Vagina (tissue), 2 donors: Measurements from ENCODE around the gene ZNF280B. TPM values are rescaled to one million over a fixed set of nuclear protein-coding genes. Genes with fewer than 3 reads are reported as not detected.

ENCODE experiments used
- DNase-seq, 2 donors: peaks; one replicate each; pipeline ENCODE4 v3.0.0-alpha.2; 2017; ENCODE audit errors: extremely low spot score in 2 of 2
- H3K27ac ChIP-seq: fragments of 200-600 bp; sonication (generic); one replicate; pipeline ENCODE4 v1.5.1; 2019
- H3K27me3 ChIP-seq: fragments of 200-600 bp; sonication (generic); one replicate; pipeline ENCODE4 v1.5.1; 2019
- H3K36me3 ChIP-seq, 2 donors: fragments of 200-600 bp; sonication (generic); one replicate each; pipeline ENCODE4 v1.5.1; 2017 to 2019
- H3K4me1 ChIP-seq: fragments of 200-600 bp; sonication (generic); one replicate; pipeline ENCODE4 v1.5.1; 2019
- H3K4me3 ChIP-seq, 2 donors: fragments of 200-600 bp; sonication (generic); 1 replicate in 1 of 2; 2 replicates in 1 of 2; pipeline ENCODE4 v1.5.1; 2016 to 2019
- H3K9me3 ChIP-seq: fragments of 200-600 bp; sonication (generic); one replicate; pipeline ENCODE4 v1.5.1; 2019
- POLR2A ChIP-seq, 2 donors: fragments of 450-650 bp; IDR thresholded peaks; one replicate each; pipeline ENCODE4 v1.6.1; 2017; ENCODE audit warnings: antibody characterized with exemption in 2 of 2, mild to moderate bottlenecking in 2 of 2, moderate library complexity in 2 of 2
- POLR2AphosphoS5 ChIP-seq, 2 donors: sonication (generic); formaldehyde crosslinking; IDR thresholded peaks; one replicate each; pipeline ENCODE4 v1.9.0; 2017; ENCODE audit warnings: antibody characterized with exemption in 2 of 2, mild to moderate bottlenecking in 2 of 2, low read depth in 1 of 2; ENCODE audit not compliant: insufficient read depth in 1 of 2
- intact Hi-C: fragments of 100-400 bp; cut with DNase I; formaldehyde crosslinking; loops from one replicate; pipeline ENCODE4 v1.15.1; 2023
- total RNA-seq: library from RNA; depleted of rRNA; stranded (reverse); fragments of >200 nt; gene quantifications from one replicate; pipeline ENCODE4 v1.2.3, GENCODE V29; 2016
- TF ChIP-seq, protein P1 (sequence below), 3 experiments: fragments of 450-650 bp in 2 of 3; fragments of 200-600 bp in 1 of 3; sonication (generic) in 1 of 3; IDR thresholded peaks; one replicate each; pipeline ENCODE4 v1.5.1; 2017 to 2019; ENCODE audit warnings: antibody characterized with exemption in 3 of 3, mild to moderate bottlenecking in 2 of 3, moderate library complexity in 2 of 3

Gene ZNF280B
- total RNA-seq, 1 donor from 2014 or later: 0.25 TPM

DNA sequence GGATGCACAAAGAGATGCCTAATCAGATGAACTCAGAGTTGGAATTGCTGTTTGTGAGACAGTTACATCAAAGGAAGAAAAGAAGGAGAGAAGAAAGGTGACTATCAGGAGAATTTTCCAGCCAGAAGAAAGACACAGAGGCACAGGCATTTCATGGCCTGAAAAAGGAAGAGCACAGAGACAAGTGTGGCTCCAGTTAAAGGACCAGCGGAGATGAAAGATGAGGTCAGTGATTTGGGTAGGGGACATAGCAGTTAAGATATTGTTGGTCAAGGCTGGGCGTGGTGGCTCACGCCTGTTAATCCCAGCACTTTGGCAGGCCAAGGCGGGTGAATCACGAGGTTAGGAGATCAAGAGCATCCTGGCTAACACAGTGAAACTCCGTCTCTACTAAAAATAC lies 15.0 kb upstream of the ZNF280B start:
- intact Hi-C loops: no loop called here
- Histone ChIP-seq H3K9me3 (no peaks in the 10 kb centered on the region), H3K27ac (no peak overlapping the region), H3K4me1 (no peaks in the 10 kb centered on the region), H3K36me3 (no peaks in the 10 kb centered on the region), H3K27me3 (no peaks in the 10 kb centered on the region), H3K4me3 (no peak overlapping the region)
- DNase-seq: no peak
- TF ChIP-seq POLR2AphosphoS5 (IDR thresholded peaks at IDR 0.05; ENCODE audit: insufficient read depth in 1 of 2, low read depth in 1 of 2): no peak

GRCh38 chr22:22521631-22522030 lies 13.1 kb upstream of the ZNF280B start:
- H3K36me3 ChIP-seq: no peaks in the 10 kb centered on the region
- TF ChIP-seq, protein P1, sequence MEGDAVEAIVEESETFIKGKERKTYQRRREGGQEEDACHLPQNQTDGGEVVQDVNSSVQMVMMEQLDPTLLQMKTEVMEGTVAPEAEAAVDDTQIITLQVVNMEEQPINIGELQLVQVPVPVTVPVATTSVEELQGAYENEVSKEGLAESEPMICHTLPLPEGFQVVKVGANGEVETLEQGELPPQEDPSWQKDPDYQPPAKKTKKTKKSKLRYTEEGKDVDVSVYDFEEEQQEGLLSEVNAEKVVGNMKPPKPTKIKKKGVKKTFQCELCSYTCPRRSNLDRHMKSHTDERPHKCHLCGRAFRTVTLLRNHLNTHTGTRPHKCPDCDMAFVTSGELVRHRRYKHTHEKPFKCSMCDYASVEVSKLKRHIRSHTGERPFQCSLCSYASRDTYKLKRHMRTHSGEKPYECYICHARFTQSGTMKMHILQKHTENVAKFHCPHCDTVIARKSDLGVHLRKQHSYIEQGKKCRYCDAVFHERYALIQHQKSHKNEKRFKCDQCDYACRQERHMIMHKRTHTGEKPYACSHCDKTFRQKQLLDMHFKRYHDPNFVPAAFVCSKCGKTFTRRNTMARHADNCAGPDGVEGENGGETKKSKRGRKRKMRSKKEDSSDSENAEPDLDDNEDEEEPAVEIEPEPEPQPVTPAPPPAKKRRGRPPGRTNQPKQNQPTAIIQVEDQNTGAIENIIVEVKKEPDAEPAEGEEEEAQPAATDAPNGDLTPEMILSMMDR (IDR thresholded peaks at IDR 0.05): no peak
- TF ChIP-seq POLR2AphosphoS5 (IDR thresholded peaks at IDR 0.05; ENCODE audit: insufficient read depth in 1 of 2, low read depth in 1 of 2) (no peak), POLR2A (IDR thresholded peaks at IDR 0.05) (no peak)
- intact Hi-C loops: no loop called here
- H3K4me3 ChIP-seq: no peak overlapping the region
- H3K27me3 ChIP-seq: no peaks in the 10 kb centered on the region
- H3K27ac ChIP-seq: no peak overlapping the region
- H3K9me3 ChIP-seq: no peaks in the 10 kb centered on the region
- no peak for DNase-seq
- H3K4me1 ChIP-seq: no peaks in the 10 kb centered on the region

DNA sequence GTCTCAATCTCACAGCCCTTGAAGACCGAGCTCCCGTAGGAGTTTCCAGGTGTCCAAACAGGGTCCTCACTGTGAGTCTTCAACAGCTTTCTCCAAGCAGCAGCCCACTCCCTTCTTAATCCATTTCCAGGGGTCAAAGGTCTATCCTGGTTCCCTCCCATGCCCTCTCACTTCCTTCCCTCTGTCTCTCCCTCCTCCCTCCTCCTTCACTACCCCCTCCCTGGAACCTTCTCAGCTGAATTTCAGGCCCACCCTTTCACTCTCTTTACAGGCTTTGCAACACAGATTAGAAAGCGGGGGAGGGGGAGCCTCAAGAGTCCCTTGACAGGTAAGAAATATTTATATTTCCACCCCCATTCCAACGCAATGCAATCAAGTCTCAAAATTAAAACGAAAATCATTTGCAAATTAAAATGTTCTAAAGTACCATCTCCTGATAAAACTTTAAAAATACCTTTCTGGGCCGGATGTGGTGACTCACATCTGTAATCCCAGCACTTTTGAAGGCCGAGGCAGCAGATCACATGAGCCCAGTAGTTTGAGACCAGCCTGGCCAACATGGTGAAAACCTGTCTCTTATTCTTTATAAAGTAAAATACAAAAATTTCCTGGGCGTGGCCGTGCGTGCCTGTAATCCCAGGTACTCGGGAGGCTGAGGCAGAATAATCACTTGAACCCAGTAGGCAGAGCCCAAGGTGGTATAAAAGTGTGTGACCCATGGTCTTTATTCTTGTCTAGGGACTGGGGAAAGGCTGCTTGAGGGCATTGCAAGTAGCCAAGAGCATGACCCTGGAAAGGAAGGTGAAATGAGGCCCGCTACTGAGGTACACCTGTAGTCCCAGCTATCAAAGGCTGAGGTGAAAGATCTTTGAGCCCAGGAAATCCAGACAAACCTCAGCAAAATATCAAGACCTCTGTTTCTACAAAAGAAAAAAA lies 12.4 kb upstream of the ZNF280B start:
- TF ChIP-seq POLR2AphosphoS5 (IDR thresholded peaks at IDR 0.05; ENCODE audit: insufficient read depth in 1 of 2, low read depth in 1 of 2) (no peak), POLR2A (IDR thresholded peaks at IDR 0.05) (no peak)
- TF ChIP-seq, protein P1 (IDR thresholded peaks at IDR 0.05): no peak
- Histone ChIP-seq H3K36me3 (no peaks in the 10 kb centered on the region), H3K4me1 (no peaks in the 10 kb centered on the region), H3K27ac (no peak overlapping the region), H3K4me3 (no peak overlapping the region), H3K9me3 (no peaks in the 10 kb centered on the region), H3K27me3 (no peaks in the 10 kb centered on the region)
- intact Hi-C loops: no loop called here
- no peak for DNase-seq

- H3K4me3 ChIP-seq: no peak within 1 kb of the TSS
- H3K4me1 ChIP-seq: no peaks in the 10 kb centered on the region
- no peak within 1 kb of the TSS for H3K27ac ChIP-seq
- TF ChIP-seq POLR2A (IDR thresholded peaks at IDR 0.05) (no peak), POLR2AphosphoS5 (IDR thresholded peaks at IDR 0.05; ENCODE audit: insufficient read depth in 1 of 2, low read depth in 1 of 2) (no peak)
- TF ChIP-seq, protein P1 (IDR thresholded peaks at IDR 0.05): no peak
- intact Hi-C loops: no loop called here
- H3K27me3 ChIP-seq: no peaks in the 10 kb centered on the region
- no peak for DNase-seq
- no peaks in the 10 kb centered on the region for H3K9me3 ChIP-seq
- H3K36me3 ChIP-seq: no peaks in the 10 kb centered on the region
Observed at GRCh38 chr22:22520020-22520656, 11.6 kb upstream of the ZNF280B start, which contains the start of gene ZNF280A. ZNF280A (minus strand) TSS chr22:22520270; CDS start chr22:22515630, 4,640 bp downstream.

- no peak overlapping the region for H3K27ac ChIP-seq
- H3K27me3 ChIP-seq: no peaks in the 10 kb centered on the region
- H3K4me3 ChIP-seq: no peak overlapping the region
- no peaks in the 10 kb centered on the region for H3K4me1 ChIP-seq
- H3K36me3 ChIP-seq: no peaks in the 10 kb centered on the region
- no peaks in the 10 kb centered on the region for H3K9me3 ChIP-seq
- TF ChIP-seq, protein P1 (IDR thresholded peaks at IDR 0.05): no peak
- TF ChIP-seq POLR2AphosphoS5 (IDR thresholded peaks at IDR 0.05; ENCODE audit: insufficient read depth in 1 of 2, low read depth in 1 of 2) (no peak), POLR2A (IDR thresholded peaks at IDR 0.05) (no peak)
- DNase-seq: no peak
- intact Hi-C loops: no loop called here
Observed at GRCh38 chr22:22519591-22519990, 11.0 kb upstream of the ZNF280B start.
